ENCODE data around the gene BDP1.

DNA sequence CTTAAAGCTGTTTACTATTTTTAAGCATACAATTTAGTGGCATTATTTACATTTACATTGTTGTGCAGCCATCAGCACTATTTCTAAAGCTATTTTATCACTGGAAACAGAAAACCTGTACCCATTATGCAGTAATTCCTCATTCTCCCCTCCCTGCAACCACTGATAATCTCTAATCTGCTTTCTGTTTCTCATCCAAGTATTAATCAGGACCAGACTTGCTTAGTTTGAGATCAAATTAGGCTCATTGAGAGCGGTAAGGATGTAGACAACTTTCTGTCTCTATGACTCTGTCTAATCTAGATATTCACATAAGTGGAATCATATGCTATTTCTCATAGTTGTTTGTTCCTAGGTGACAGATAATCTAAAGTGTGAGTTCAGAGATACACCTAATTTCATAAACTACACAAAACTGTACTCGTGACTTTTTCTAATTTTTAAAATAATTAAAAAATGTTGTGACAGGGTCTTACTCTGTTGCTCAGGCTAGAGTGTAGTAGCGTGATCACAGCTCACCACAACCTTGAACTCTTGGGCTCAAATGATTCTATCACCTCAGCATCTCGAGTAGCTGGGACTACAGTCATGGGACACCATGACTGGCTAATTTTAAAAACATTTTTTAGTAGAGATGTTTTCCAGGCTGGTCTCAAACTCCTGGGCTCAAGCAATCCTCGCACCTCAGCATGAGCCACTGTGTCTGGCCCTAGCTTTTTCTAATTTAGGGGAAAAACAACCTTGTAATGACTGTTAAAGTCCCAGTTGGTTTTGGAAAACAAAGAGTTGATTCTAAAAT, 37.6 kb downstream of the BDP1 start:
- TF ChIP-seq, protein P1, sequence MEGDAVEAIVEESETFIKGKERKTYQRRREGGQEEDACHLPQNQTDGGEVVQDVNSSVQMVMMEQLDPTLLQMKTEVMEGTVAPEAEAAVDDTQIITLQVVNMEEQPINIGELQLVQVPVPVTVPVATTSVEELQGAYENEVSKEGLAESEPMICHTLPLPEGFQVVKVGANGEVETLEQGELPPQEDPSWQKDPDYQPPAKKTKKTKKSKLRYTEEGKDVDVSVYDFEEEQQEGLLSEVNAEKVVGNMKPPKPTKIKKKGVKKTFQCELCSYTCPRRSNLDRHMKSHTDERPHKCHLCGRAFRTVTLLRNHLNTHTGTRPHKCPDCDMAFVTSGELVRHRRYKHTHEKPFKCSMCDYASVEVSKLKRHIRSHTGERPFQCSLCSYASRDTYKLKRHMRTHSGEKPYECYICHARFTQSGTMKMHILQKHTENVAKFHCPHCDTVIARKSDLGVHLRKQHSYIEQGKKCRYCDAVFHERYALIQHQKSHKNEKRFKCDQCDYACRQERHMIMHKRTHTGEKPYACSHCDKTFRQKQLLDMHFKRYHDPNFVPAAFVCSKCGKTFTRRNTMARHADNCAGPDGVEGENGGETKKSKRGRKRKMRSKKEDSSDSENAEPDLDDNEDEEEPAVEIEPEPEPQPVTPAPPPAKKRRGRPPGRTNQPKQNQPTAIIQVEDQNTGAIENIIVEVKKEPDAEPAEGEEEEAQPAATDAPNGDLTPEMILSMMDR (IDR thresholded peaks at IDR 0.05), result no peak
- TF ChIP-seq EP300 (IDR thresholded peaks at IDR 0.05) (no peak), POLR2A (IDR thresholded peaks at IDR 0.05) (no peak)
